ENCODE data around the gene COL26A1.

GRCh38 chr7:101330011-101330484 is 32.6 kb upstream of the COL26A1 start:
- TF ChIP-seq CTCF (IDR thresholded peaks at IDR 0.05; ENCODE audit: poor library complexity, severe bottlenecking) (no peak), RAD21 (conservative IDR thresholded peaks at IDR 0.05) (no peak), MXI1 (conservative IDR thresholded peaks at IDR 0.05; ENCODE audit: poor library complexity, severe bottlenecking) (no peak), REST (IDR thresholded peaks at IDR 0.05; ENCODE audit: borderline replicate concordance) (no peak), TAF1 (IDR thresholded peaks at IDR 0.05; ENCODE audit: low read depth) (no peak), EZH2 (IDR thresholded peaks at IDR 0.05; ENCODE audit: borderline replicate concordance, insufficient read depth, low read length, poor library complexity, severe bottlenecking) (no peak), EP300 (conservative IDR thresholded peaks at IDR 0.05; ENCODE audit: poor library complexity, severe bottlenecking) (no peak), POLR2AphosphoS5 (IDR thresholded peaks at IDR 0.05) (no peak), SMC3 (conservative IDR thresholded peaks at IDR 0.05; ENCODE audit: poor library complexity) (no peak)

All from neural cell (in vitro differentiated cells).